Gastrocnemius medialis (tissue), 4 donors: ENCODE results near the gene FNDC3B. TPM values are rescaled to one million over a fixed set of nuclear protein-coding genes. Genes with fewer than 3 reads are reported as not detected.

ENCODE experiments used
- ATAC-seq, 2 donors: fragments of 150-250 bp; one replicate each; pipeline ENCODE4 v1.9.1; 2016
- DNase-seq, 2 donors: peaks; one replicate each; pipeline ENCODE4 v3.0.0-alpha.2; 2019
- H3K27ac ChIP-seq, 4 donors: fragments of 200-600 bp; sonication (generic); 1 replicate in 1 of 4; 2 replicates in 3 of 4; pipeline ENCODE4 v1.5.1; 2016 to 2018; ENCODE audit warnings: mild to moderate bottlenecking in 2 of 4, moderate library complexity in 1 of 4
- H3K27me3 ChIP-seq, 3 donors: fragments of 200-600 bp; sonication (generic) in 2 of 3; 1 replicate in 1 of 3; 2 replicates in 2 of 3; pipeline versions ENCODE4 v1.5.1 to v1.6.0; 2016 to 2019; ENCODE audit warnings: mild to moderate bottlenecking in 1 of 3, moderate library complexity in 1 of 3
- H3K36me3 ChIP-seq, 2 donors: fragments of 200-600 bp; sonication (generic) in 1 of 2; one replicate each; pipeline ENCODE4 v1.5.1; 2017 to 2018
- H3K4me1 ChIP-seq, 2 donors: fragments of 200-600 bp; sonication (generic) in 1 of 2; one replicate each; pipeline ENCODE4 v1.5.1; 2016 to 2017; ENCODE audit warnings: mild to moderate bottlenecking in 2 of 2
- H3K4me3 ChIP-seq, 4 donors: fragments of 200-600 bp; sonication (generic) in 3 of 4; 1 replicate in 1 of 4; 2 replicates in 3 of 4; pipeline ENCODE4 v1.5.1; 2016 to 2019; ENCODE audit warnings: mild to moderate bottlenecking in 2 of 4
- H3K9me3 ChIP-seq, 3 donors: fragments of 200-600 bp; sonication (generic) in 2 of 3; 1 replicate in 1 of 3; 2 replicates in 2 of 3; pipeline ENCODE4 v1.5.1; 2016 to 2019
- POLR2A ChIP-seq, 2 donors: fragments of 450-650 bp; IDR thresholded peaks; one replicate each; pipeline ENCODE4 v1.6.1; 2017; ENCODE audit warnings: antibody characterized with exemption in 2 of 2, mild to moderate bottlenecking in 2 of 2, moderate library complexity in 2 of 2
- in situ Hi-C, 4 donors: fragments of 200-750 bp; cut with MboI; loops; one replicate each; pipeline versions ENCODE4 v1.15.0 to v1.8.0; 2017; ENCODE audit warnings: low sequenced_read_pairs in 4 of 4
- intact Hi-C: fragments of 100-400 bp; cut with DNase I; formaldehyde crosslinking; loops from one replicate; pipeline ENCODE4 v1.15.1; 2023; ENCODE audit warnings: low total_unique reads
- total RNA-seq, 4 donors: library from RNA; depleted of rRNA; stranded (reverse); fragments of >200 nt; gene quantifications; one replicate each; pipeline versions ENCODE4 v1.1.0 to v1.2.3, GENCODE V29; 2016
- TF ChIP-seq, protein P1 (sequence below), 5 experiments: fragments of 450-650 bp in 3 of 5; fragments of 200-600 bp in 2 of 5; sonication (generic) in 2 of 5; IDR thresholded peaks in 4 of 5; conservative IDR thresholded peaks in 1 of 5; 1 replicate in 4 of 5; 2 replicates in 1 of 5; pipeline ENCODE4 v1.5.1; 2016 to 2019; ENCODE audit warnings: antibody characterized with exemption in 5 of 5, mild to moderate bottlenecking in 3 of 5, moderate library complexity in 3 of 5

The FNDC3B gene
- total RNA-seq, 4 donors from 2014 or later: 42.5 to 110 (median 74.2) TPM

DNA sequence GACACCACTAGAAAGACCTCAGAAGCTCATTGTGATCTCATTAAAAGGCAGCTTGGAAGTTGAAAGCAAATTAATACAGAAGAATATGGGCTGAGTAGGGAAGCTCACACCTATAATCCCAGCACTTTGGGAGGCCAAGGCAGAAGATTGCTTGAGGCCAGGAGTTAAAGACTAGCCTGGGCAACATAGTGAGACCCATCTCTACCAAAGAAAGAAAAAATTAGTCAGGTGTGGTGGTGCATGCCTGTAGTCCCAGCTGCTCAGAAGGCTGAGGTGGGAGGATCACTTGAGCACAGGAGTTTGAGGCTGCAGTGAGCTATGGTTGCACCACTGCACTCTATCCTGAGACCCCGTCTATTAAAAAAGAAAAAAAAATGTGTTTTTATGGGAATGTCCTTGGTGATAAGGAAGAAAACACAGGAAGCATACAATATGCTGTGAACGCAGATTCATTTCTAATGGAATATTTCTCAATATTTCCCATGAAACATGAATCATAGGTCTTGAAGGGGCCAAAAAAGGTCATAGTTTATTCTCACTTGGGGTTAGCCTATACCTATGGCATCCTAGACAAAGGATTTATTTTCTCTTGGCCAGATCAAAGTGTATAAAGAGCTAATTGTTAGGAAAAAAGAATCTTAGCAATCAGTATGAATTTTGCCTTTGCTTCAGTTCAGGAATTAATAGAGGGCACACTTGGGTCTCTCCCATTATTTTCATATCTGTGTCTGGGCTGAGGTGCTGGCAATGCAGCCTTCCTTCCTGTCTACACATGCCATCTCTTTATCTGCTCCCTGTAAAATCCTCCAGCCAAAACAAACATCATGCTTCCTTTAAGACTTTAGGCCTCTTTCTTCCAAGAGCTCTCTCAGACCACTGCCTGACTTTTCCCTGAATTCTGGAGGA lies 98.2 kb downstream of the FNDC3B start:
- in situ Hi-C loops: no loop called here
- DNase-seq (no peak), ATAC-seq (no peak)
- intact Hi-C loops: no loop called here
- no peaks in the 10 kb centered on the region for H3K27me3 ChIP-seq
- no peaks in the 10 kb centered on the region for H3K36me3 ChIP-seq
- TF ChIP-seq POLR2A (IDR thresholded peaks at IDR 0.05): no peak
- TF ChIP-seq, protein P1, sequence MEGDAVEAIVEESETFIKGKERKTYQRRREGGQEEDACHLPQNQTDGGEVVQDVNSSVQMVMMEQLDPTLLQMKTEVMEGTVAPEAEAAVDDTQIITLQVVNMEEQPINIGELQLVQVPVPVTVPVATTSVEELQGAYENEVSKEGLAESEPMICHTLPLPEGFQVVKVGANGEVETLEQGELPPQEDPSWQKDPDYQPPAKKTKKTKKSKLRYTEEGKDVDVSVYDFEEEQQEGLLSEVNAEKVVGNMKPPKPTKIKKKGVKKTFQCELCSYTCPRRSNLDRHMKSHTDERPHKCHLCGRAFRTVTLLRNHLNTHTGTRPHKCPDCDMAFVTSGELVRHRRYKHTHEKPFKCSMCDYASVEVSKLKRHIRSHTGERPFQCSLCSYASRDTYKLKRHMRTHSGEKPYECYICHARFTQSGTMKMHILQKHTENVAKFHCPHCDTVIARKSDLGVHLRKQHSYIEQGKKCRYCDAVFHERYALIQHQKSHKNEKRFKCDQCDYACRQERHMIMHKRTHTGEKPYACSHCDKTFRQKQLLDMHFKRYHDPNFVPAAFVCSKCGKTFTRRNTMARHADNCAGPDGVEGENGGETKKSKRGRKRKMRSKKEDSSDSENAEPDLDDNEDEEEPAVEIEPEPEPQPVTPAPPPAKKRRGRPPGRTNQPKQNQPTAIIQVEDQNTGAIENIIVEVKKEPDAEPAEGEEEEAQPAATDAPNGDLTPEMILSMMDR (IDR thresholded peaks at IDR 0.05 in 4 of 5, conservative IDR thresholded peaks at IDR 0.05 in 1 of 5): no peak
- H3K4me1 ChIP-seq: peaks cover 95 to 96% of the 10 kb centered on the region in 2 donors
- H3K4me3 ChIP-seq: no peak overlapping the region
- H3K9me3 ChIP-seq: no peaks in the 10 kb centered on the region
- peak overlapping the region; percentile 74 to 99 (median 85) for H3K27ac ChIP-seq

DNA sequence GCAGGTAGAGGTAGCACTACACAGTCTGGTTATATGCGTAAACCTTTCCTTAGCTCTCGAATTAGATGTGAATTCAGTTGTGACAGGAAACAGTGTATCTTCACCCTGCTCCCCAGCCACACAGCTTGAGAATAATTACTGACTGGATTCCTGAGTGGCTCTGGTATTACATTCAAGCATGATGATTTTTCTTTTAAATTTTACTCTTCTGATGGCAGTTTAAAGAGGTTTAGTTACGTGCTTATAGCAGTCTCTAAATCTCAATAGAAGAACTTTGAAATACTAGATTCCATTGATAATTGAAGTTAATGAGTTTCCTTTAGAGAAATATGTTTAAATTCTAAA lies 98.8 kb downstream of the FNDC3B start:
- Histone ChIP-seq H3K4me1 (peaks cover 97 to 98% of the 10 kb centered on the region in 2 donors), H3K27ac (peak overlapping the region; percentile 74 to 99 (median 85)), H3K4me3 (no peak overlapping the region), H3K27me3 (no peaks in the 10 kb centered on the region), H3K9me3 (no peaks in the 10 kb centered on the region), H3K36me3 (no peaks in the 10 kb centered on the region)
- ATAC-seq (no peak), DNase-seq (no peak)
- intact Hi-C loops (no loop called here), in situ Hi-C loops (no loop called here)
- TF ChIP-seq, protein P1 (IDR thresholded peaks at IDR 0.05 in 4 of 5, conservative IDR thresholded peaks at IDR 0.05 in 1 of 5): no peak
- no peak for TF ChIP-seq POLR2A (IDR thresholded peaks at IDR 0.05)

DNA sequence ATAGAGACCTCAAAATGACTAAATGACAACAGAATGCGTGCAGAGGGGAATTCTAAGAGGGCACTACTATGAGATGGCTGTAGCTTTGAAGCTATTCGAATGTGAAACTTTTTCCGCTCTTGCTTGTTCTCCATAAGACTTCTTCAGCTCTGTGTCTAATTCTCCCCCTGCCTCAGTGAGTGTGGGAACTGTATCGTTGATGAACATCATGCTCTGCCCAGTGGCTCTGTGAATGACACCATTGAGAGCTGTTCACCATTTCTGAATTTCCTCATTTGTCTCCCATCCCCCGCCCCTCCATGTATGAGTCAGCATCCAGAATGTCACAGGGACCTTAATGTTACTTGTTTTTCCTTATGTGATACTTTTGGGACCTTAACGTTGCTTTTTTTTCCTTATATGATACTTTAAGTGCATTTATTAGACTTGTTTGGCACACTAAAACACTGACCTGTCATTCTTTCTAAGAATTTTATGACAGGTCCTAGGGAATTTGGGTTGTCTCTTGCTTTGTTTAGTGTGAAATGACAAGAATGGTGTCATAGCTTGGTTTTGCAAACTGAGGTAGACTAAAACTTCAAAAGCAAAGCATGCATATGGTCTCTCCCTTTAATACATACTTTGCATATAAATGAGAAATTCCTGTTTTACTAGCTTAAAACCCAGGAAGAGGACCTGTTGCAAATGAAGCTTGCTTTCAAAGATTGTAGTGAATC lies 99.6 kb downstream of the FNDC3B start:
- no peak for TF ChIP-seq POLR2A (IDR thresholded peaks at IDR 0.05)
- TF ChIP-seq, protein P1 (IDR thresholded peaks at IDR 0.05 in 4 of 5, conservative IDR thresholded peaks at IDR 0.05 in 1 of 5): no peak
- ATAC-seq (peak; percentile 53 to 64), DNase-seq (peak; percentile 43 to 74)
- Histone ChIP-seq H3K9me3 (no peaks in the 10 kb centered on the region), H3K27ac (peak overlapping the region; percentile 74 to 99 (median 85)), H3K4me3 (no peak overlapping the region), H3K4me1 (peaks cover 89 to 90% of the 10 kb centered on the region in 2 donors), H3K36me3 (no peaks in the 10 kb centered on the region), H3K27me3 (no peaks in the 10 kb centered on the region)
- intact Hi-C loops (no loop called here), in situ Hi-C loops (no loop called here)

DNA sequence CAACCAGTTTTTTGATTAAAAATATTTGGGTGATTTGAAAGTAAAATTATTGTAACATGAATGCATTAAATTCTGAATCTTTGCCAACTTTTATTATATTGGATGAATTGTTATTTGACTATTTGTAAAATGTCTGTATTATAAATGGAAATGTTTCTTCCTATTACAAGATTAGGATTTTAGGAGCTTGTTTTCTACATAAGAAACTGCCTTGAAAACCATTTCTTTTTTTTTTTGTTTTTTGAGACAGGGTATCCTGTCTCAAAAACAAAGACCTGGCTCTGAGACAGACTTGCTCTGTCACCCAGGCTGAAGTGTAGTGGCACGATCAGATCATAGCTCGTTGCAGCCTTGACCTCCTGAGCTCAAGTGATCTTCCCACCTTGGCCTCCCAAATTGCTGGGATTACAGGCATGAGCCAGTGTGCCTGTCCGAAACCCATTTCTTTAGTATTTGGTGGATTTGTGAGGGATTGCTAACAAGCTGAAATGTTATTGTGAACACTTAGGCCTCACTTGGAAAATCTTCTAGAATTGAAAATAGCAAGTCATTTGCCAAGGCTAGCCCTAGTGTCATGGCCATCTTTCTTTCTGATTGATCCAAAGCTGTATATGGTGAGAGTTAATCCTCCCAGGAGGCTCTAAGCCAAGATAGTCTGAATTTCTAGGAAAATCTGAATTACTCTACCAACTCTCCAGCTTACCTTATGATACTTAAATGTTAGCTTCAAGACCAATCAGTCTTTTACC lies 100.3 kb downstream of the FNDC3B start:
- DNase-seq (no peak), ATAC-seq (peak in 1 of 2 donors; percentile 26)
- Histone ChIP-seq H3K4me1 (peaks cover 81 to 83% of the 10 kb centered on the region in 2 donors), H3K27me3 (no peaks in the 10 kb centered on the region), H3K27ac (peak overlapping the region; percentile 74 to 99 (median 85)), H3K9me3 (no peaks in the 10 kb centered on the region), H3K36me3 (no peaks in the 10 kb centered on the region), H3K4me3 (no peak overlapping the region)
- intact Hi-C loops: loop anchor here (5.0 kb wide), 1 partner anchor 97 kb away; no protein-coding TSS in a partner anchor
- TF ChIP-seq POLR2A (IDR thresholded peaks at IDR 0.05): no peak
- TF ChIP-seq, protein P1 (IDR thresholded peaks at IDR 0.05 in 4 of 5, conservative IDR thresholded peaks at IDR 0.05 in 1 of 5): no peak
- in situ Hi-C loops: no loop called here
